Astrocyte (in vitro differentiated cells and primary cell): Measurements from ENCODE around the gene IFT172.

Source experiments
- EZH2 ChIP-seq: IDR thresholded peaks from 2 replicates; pipeline ENCODE4 v1.6.1; 2012; ENCODE audit warnings: mild to moderate bottlenecking, low read length, inconsistent platforms; ENCODE audit not compliant: insufficient read depth
- TF ChIP-seq, protein P1 (sequence below): IDR thresholded peaks from 2 replicates; pipeline ENCODE4 v1.5.1; 2011; ENCODE audit warnings: low read depth, mild to moderate bottlenecking, inconsistent platforms, low read length, moderate library complexity; ENCODE audit not compliant: insufficient read depth

DNA sequence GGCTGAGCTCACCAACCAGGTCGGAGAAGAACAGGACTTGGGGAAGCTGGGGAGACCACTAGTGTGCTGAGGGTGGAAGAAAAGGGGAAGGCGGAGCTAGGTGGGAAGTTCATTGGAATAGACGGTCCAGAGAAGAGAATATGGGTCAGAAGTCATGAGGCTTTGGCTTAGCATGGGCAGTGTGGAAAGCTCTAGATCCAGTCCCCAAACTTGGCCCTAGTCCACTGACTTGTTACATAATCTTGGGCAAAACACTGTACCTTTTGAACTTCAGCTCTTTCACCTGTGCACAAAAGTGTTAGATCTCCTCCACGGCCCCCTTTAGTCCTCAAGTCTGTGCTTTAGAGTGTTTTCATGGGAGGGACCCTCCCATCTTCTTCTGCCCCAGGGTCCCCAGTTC is 17.8 kb upstream of the IFT172 start:
- TF ChIP-seq, protein P1, sequence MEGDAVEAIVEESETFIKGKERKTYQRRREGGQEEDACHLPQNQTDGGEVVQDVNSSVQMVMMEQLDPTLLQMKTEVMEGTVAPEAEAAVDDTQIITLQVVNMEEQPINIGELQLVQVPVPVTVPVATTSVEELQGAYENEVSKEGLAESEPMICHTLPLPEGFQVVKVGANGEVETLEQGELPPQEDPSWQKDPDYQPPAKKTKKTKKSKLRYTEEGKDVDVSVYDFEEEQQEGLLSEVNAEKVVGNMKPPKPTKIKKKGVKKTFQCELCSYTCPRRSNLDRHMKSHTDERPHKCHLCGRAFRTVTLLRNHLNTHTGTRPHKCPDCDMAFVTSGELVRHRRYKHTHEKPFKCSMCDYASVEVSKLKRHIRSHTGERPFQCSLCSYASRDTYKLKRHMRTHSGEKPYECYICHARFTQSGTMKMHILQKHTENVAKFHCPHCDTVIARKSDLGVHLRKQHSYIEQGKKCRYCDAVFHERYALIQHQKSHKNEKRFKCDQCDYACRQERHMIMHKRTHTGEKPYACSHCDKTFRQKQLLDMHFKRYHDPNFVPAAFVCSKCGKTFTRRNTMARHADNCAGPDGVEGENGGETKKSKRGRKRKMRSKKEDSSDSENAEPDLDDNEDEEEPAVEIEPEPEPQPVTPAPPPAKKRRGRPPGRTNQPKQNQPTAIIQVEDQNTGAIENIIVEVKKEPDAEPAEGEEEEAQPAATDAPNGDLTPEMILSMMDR, result no peak
- no peak for TF ChIP-seq EZH2
